GM18868 (cell line): ENCODE data around the gene SYNGR1.

Experiments
- ATAC-seq: cut with Tn5 transposase; IDR thresholded peaks from one replicate; pipeline ENCODE4 v1.9.1; 2021; ENCODE audit warnings: mild to moderate bottlenecking, moderate library complexity; ENCODE audit not compliant: unreplicated experiment

Gene SYNGR1, protein sequence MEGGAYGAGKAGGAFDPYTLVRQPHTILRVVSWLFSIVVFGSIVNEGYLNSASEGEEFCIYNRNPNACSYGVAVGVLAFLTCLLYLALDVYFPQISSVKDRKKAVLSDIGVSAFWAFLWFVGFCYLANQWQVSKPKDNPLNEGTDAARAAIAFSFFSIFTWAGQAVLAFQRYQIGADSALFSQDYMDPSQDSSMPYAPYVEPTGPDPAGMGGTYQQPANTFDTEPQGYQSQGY

DNA sequence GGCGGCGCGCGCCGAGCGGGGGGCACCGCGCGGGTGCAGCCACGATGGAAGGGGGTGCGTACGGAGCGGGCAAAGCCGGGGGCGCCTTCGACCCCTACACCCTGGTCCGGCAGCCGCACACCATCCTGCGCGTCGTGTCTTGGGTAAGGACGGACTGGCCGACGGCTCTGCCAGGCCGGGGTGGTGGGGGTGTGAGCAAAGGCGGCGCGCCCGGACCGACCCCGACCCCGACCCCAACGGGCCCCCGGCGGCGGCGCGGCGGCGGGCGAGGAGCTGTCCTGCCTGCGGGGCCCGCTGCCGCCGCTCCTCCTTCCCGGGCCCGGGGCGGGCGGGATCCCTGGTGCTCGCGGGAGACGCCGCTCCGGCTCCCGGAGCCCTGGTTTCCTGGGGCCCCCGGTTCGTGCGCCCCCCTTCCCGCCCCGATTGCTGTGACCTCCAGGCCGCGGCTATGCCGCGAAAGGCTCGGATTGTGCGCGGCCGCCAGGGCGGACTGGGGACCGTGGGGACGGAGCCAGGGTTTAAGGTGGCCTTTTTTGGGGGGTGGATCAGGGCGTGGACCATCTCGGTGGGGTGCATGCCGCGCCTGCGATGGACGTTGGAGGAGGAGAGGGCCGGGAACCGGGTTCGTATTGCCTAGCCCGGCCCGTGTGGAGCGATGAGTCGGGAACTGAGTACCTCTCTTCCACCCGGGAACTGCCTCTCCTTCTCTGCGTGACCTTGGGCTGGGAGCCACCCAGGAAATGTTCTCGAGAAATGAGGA is at the start of gene SYNGR1:
Gene SYNGR1 (plus strand): TSS at position 25 of the 760 bp plus-strand sequence. CDS start 20 bp downstream, at position 45.
- ATAC-seq, result no peak

DNA sequence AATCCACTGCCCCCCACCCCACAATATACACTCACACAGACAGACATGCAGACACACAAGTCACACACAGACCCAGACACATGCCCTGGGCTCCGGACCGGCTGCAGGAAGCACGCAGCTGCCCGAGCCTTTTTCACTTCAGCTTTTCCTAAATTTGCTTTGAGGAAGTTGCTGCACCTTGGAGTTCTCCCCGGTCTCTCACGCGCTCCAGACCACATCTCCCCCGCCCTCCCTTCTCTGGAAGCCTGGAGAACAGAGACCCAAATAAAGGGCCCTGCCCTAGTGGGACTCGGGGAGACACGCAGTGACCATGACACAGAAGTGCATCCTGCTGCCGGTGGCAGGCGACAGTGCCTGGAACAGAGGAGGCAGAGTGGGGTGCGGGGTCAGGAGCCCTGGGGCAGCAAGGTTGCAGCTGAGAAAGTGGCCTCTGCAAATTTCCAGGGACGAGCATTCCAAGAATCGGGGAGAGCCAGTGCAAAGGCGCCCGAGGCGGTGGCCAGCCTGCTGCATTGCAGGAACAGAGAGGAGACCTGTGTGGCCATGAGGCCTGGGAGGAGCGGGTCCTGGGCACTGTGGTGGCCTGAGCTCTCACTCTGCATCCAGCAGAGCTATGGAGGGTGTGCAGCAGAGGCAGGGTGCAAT is 49.5 kb upstream of the SYNGR1 start:
- ATAC-seq, result no peak

DNA sequence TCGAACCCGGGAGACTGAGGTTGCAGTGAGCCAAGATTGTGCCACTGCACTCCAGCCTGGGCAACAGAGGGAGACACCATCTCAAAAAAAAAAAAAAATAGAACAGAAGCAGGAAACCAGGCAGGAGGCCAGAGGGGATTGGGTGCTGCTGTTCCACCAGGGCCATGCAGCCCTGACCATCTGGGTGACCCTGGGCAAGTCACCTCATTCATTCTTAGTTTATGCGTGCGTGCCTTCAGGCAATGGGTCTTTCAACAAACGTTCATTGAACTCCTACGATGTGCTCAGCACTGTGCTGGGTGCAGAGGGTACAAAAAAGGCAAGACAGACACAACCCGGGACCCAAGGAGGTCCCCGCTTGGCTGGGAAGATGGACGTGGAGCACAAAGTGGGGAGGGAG is 48.7 kb upstream of the SYNGR1 start:
- ATAC-seq, result no peak

DNA sequence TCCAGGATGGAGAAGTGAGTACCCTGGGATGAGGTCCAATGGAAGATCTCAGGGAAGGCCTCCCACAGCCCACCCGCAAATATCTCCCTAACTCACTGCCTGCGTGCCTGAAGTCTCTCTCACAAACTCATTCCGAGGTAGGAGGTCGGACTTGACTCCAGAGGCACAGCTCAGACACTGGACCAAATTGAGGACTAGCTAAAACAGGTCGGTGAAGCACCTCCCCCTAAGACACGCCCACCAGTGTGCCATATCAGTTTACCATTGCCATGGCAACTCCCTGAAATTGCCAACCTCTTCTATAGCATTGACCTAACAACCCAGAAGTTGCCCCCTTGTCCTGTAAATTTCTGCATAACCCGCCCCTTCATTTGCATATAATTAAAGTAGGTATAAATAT is 47.9 kb upstream of the SYNGR1 start:
- ATAC-seq, result no peak

DNA sequence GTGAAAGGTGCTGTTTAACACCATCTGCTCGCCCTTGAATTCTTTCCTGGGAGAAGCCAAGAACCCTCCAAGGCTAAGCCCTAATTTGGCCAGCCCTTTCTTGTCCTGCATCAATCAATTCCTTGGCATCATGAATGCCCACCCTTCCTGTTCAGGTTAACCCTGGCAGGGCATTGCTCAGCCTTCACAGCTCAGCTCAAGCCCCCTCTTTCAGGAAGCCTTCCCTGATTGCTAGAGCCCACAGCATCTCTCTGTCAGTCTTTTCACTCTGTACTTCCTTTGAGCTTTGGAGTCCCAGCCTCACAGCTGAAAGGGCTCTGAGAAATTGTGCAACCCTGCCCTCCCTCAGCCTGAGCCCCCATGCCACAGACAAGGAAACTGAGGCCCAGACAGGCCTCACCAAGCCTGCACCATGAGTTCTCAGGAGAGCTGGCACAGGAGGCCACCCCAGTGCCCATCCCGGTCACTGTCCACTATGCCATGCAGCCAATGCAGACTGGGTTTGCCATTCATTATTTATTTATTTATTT is 47.3 kb upstream of the SYNGR1 start:
- no peak for ATAC-seq

DNA sequence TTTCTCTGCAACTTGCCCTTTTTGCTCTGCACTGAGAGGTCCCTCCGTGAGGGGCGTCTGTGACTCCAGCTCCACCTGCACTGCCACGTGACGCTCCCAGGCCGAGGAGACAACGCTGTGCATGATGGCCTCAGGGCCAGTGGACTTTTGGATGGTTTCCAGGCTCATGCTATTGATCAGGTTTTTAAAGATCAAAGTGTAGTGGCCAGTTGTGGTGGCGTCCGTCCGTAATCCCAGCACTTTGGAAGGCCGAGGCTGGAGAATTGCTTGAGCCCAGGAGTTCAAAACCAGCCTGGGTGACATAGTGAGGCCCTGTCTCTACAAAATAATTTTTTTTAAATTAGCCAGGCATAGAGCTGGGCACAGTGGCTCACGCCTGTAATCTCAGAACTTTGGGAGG is 46.4 kb upstream of the SYNGR1 start:
- no peak for ATAC-seq

DNA sequence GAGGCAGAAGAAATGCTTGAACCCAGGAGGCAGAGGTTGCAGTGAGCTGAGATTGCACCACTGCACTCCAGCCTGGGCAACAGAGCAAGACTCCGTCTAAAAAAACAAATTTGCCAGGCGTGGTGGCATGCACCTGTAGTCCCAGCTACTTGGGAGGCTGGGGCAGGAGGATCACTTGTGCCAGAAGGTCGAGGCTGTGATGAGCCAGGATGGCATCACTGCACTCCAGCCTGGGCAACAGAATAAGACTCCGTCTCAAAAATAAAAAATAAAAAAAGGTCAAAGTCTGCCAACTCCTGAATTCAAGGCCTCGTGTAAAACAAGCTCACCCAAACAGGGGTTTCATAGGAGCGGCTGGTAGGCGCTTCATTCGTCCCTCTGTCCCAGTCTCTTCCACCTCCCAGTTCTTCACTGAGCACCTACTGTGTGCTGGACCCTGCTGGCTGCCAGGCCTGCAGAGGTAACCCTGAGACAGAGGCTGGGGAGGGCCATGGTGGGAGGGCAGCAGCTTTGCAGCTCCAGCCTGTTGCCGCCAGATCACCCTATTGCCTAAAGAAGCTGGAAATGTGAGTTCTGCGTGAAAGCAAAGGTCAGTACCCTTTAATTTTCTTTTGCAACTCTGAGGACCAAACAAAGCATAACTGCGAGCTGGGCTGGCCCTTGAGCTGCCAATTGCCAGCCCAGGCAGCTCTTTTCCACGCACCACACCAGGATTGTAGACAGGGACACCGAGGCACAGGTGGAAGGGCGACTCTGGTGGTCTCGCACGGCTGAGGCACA is 45.7 kb upstream of the SYNGR1 start:
- no peak for ATAC-seq

DNA sequence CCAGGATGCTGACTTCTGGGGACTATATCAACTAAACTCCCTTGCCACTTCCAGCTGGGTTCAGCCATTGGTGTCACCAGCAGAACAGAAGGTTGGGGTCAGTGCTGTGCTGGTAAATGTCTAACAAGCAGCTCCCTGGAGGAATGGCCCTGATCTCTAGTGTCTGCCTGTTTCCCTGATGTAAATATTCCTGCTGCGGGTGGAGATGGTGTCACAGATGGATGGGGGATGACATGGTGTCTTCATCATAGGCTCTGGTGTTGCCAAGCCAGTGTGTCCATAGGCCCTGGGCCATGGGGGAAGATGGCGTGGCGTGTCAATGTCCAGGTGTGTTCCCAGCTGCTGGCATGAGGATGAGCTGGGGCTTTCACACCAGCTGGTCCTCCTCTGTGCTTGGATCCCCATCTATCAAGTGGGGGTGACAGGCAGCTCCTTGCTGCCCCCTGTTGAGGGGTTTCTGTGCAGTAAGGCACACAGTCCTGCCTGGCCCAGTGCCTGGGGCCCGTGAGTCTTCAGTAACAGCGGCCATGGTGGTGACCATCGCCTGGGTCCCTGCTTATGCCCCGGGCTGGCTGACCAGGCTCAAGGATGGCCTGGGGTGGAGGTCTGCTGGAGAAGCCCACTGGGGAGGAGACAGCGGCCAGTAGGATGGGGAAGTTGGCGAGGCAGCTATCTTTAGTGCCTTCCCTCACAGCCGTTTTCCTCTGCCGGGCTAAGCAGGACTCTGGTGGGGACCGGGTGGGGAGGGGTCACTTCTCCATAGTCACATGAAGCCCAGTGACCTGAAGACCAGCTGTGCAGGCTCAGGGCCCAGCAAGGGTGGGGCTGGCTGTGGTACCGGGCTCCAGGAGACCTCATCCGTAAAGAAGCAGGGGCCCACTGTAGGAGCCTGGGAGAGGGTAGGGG is 43.1 kb upstream of the SYNGR1 start:
- no peak for ATAC-seq

DNA sequence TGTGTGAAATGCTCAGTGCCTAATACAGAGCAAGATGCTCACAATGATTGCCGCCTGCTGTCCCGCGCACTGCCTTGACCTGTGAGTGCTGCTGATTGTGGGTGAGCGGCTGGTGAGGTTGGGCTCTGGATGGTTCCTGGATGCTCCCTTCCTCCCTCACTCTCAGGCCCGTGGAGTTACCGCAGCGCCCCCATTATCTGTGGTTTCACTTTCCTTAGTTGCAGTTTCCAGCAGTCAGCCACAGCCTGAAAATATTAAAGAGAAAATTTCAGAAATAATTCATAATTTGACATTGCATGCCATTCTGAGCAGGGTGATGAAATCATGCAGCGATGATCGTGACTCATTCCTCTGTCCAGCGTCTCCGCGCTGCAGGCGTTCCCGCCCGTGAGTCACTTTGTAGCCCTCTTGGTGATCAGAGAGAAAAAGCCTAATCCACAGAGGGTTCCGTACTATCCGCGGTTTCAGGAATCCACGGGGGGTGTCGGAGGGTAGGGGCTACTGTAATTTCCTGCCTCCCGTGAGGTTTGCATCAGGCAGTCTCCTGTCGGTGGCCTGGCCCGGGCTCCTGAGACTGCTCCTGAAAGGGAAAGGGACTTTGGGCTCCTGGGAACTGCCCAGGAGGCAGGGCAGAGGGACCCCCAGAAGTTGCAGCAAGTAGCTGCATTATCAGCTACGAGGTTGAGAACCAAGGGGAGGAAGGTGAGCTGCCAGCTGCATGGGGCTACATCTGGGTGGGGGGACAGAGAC is 41.0 kb upstream of the SYNGR1 start:
- ATAC-seq, result no peak

DNA sequence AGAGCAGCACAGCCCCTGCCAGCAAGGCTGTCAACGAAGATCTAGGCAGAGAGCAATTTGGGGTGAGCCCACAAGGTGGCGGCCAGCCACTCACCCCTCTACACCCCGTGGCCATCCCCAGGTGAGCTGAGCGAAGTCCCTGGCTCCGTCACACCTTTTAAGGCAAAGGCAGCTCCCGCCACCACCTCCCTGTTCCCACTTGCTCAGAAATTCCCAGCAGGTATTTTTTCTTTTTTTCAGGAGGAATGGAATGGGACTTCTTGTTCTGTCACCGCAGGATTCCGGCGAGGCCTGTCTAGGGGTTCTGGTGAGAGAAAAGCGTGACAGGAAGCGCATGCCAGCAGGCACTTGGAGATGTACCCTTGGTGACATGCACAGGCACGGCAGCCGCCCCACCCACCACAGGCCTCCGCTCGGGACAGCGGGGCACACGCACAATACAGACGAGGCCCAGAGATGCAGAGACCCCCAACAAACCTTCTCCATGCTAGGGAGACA is 40.4 kb upstream of the SYNGR1 start:
- ATAC-seq, result no peak

DNA sequence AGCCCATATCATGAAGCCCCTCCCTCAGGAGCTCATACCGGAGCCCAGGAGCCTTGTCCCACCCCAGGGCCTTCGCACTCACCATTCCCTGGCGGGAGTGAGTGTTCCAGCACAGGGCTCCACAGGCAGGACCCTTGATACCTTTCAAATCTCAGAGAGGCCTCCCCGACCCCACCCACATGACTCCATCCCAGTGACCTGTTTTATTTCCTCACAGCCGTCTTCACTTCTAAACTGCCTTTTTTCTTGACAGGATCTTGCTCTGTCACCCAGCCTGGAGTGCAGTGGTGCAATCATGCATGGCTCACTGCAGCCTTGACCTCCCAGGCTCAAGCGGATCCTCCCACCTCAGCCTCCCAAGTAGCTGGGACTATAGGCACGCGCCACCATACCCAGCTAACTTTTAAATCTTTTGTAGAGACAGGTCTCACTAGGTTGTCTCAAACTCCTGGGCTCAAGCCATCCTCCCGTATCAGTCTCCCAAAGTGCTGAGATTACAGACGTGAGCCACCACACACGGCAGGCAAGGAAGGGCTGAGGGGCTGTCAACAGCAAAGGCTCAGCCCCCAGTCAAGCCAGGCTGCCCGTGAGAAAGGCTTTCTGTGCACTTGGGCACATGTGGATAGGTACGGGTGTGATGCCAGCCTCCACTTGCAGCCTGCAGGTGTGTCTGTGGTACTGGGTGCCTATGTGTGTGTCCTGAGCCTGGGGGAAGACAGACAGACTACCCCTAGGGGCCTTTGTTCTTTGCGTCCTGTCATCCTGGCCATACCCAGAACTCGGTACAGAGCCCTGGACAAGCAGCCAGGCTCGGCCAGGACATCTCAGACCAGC is 39.7 kb upstream of the SYNGR1 start:
- ATAC-seq, result no peak

DNA sequence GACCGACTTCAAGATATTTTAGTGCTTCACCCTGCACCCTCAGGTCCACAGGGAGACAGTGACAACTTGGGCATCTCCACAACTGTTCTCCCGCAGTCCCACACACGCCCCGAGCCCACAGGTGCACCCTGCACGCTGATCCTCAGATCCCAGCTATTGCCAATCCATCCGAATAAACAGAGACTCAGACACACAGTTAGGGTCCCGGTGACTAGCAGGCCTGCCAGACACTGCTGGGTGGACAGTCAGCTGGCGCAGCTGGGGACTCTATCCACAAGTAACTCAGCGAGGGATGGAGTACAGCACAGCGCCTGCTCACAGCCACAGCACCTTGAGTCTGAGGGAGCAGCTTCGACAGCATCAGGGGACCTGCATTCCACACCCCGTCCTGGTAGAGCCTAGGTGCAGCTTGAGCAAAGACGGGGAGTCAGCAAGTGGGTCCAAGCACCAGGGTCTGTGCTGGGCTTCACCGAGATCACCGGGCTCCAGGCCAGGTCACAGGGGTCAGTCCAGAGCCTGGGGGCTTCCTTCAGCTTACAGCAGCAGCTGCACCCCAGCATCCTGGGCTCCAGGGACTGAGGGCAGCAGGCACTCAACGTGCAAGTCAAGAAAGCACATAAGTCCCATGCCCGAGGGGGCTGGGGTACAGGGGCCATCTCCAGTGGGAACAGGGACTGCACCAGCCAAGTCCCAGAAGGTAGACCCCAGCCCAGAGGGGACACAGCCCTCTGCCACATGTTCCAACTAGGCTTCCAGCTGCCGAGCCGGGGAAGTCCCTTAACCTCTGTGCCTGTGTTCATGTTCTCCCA is 38.0 kb upstream of the SYNGR1 start:
- ATAC-seq, result no peak

DNA sequence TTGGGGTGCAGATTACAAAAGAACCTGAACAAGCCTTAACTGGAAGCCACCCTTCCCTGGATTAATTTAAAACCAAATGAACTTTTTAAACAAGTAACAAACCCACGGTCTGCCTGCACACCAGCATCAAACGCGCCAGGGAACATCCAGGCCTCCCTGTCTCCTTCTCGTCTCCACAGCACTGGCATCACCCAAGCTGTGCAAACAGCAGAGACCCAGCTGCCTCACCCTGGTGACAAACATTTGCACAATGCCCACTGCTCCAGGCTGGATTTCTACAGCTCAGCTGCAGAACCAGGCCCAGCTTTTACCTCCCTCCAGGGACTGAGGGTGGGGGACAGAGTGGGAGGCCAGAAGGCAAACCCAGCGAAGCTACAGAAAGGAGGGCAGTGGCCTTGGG is 37.4 kb upstream of the SYNGR1 start:
- no peak for ATAC-seq

DNA sequence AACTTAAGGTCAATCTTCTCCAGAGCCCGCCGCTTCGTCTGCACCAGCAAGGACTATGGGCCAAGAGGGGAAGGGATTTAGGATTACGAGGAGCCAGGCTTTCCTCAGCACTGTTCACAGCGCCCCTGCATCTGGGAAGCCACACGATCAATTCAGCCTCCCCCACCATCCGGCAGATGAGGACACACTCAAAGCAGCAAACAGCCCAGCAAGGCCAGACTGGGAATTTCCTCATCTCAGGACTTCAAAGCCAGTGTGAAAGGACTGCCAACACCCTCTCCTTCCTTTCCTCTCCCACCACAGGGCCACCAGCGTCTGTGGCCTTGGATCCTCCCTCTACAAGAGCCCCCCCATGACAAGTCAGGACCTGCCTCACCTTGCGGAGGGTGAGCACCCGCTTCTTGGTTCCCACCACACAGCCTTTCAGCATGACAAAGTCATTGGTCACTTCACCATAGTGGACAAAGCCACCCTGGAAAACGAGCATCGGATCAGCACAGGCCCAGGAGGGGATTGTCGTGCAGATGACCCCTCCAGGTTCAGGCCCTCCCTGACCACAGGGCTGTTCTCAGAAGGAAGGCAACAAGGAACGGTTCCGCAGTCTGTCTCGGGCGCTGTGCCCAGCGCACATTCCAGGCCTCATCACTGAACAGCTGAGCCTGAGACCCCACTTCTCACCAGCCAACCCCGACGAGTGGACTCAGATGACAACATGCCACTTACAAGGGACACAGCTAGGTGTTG is 36.4 kb upstream of the SYNGR1 start:
- no peak for ATAC-seq

DNA sequence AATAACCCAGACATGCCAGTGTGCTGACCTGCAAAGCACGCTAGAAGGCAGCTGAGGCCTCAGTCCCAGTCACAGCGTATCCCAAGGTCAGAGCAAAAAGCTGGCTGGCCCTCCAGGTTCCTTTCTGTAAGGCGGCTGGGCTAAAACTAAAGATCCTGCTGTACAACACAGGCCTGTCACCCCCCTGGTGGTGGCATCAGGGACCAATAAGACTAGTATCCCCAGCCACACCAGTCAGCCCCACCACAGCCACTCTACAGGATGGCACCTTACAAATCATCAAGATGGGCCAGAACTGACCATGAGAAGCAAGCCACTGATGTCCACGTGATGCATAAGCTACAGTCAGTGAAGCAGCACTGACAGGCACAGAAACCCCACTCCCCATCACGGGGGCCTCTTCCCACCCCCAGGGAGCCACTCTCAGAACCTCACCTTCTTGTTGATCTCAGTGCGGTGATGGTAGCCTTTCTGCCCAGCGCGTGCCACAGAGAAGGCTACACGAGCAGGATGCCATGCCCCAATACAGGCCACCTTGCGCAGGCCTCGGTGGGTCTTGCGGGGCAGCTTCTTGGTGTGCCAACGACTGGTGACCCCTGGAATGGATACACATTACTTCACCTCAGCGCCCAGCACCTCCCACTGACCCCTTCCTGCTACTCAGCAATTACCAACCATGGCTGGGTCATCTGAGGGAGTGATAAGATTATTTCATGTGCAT is 35.4 kb upstream of the SYNGR1 start:
- ATAC-seq, result no peak

DNA sequence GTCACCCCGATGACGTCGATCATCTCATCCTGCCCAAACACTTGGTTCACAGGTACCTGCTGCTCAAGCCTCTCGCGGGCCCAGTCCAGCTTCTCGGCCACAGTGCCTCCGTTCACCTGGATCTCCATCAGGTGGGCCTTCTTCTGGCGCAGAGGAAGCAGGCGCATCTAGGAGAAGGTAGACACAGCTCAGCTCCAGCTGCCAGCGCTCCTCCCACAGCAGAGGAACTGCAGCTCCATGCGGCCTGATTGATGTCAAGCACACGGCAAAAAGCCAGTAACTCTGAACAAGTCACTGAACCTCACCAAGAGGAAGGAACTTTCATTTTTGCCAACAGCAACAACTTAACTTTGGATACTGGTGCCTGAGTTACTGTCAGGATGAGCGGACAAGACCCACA is 34.4 kb upstream of the SYNGR1 start:
- ATAC-seq, result no peak
